Cerebellar cortex (tissue), 1 donor: ENCODE results near the gene ZFAND3.
A peak's percentile ranks its signal among the peaks of the same experiment; 100 is the strongest.

Source experiments
- DNase-seq: peaks from one replicate; pipeline ENCODE4 v3.0.0-alpha.2; 2015; ENCODE audit warnings: low spot score

ZFAND3 gene

GRCh38 chr6:37827603-37828265 lies 8.2 kb downstream of the ZFAND3 start:
- DNase-seq, result no peak

- DNase-seq, result no peak
Observed at GRCh38 chr6:37830225-37830624, 10.7 kb downstream of the ZFAND3 start.

- DNase-seq, result no peak
Observed at GRCh38 chr6:37831457-37831856, 11.9 kb downstream of the ZFAND3 start.

- DNase-seq, result no peak
Observed at GRCh38 chr6:37835923-37836322, 16.4 kb downstream of the ZFAND3 start.

GRCh38 chr6:37838219-37838921 lies 18.8 kb downstream of the ZFAND3 start:
- no peak for DNase-seq

GRCh38 chr6:37840143-37840939 lies 20.8 kb downstream of the ZFAND3 start:
- DNase-seq, result no peak

GRCh38 chr6:37840940-37841300 lies 21.4 kb downstream of the ZFAND3 start:
- DNase-seq, result no peak

- no peak for DNase-seq
Observed at GRCh38 chr6:37845026-37845911, 25.7 kb downstream of the ZFAND3 start.

- DNase-seq, result no peak
Observed at GRCh38 chr6:37845930-37846329, 26.4 kb downstream of the ZFAND3 start.

- DNase-seq, result no peak
Observed at GRCh38 chr6:37847704-37848103, 28.2 kb downstream of the ZFAND3 start.

- no peak for DNase-seq
Observed at GRCh38 chr6:37848371-37848770, 28.8 kb downstream of the ZFAND3 start.

GRCh38 chr6:37850260-37850659 lies 30.7 kb downstream of the ZFAND3 start:
- DNase-seq, result no peak

GRCh38 chr6:37850728-37851285 lies 31.3 kb downstream of the ZFAND3 start:
- no peak for DNase-seq

GRCh38 chr6:37851997-37852524 lies 32.5 kb downstream of the ZFAND3 start:
- DNase-seq, result peak; percentile 25

GRCh38 chr6:37856285-37856684 lies 36.8 kb downstream of the ZFAND3 start:
- DNase-seq, result no peak

- no peak for DNase-seq
Observed at GRCh38 chr6:37858363-37858762, 38.8 kb downstream of the ZFAND3 start.

GRCh38 chr6:37860226-37860839 lies 40.8 kb downstream of the ZFAND3 start:
- DNase-seq, result peak; percentile 62

- no peak for DNase-seq
Observed at GRCh38 chr6:37861452-37861851, 41.9 kb downstream of the ZFAND3 start.

- no peak for DNase-seq
Observed at GRCh38 chr6:37862430-37862829, 42.9 kb downstream of the ZFAND3 start.

GRCh38 chr6:37862992-37863391 lies 43.5 kb downstream of the ZFAND3 start:
- DNase-seq, result no peak

- no peak for DNase-seq
Observed at GRCh38 chr6:37864250-37864649, 44.7 kb downstream of the ZFAND3 start.
